HG03159 (cell line): ENCODE results near the gene DHX30.
A peak's percentile ranks its signal among the peaks of the same experiment; 100 is the strongest.
"Not testable (repeated sequence)": the region's sequence is repeated elsewhere in the genome, so short reads cannot be mapped to it uniquely, and the experiment has no call there.

Experiments used
- ATAC-seq: cut with Tn5 transposase; IDR thresholded peaks from one replicate; pipeline ENCODE4 v1.9.1; 2021; ENCODE audit warnings: mild to moderate bottlenecking, moderate library complexity; ENCODE audit not compliant: unreplicated experiment

The DHX30 gene, protein sequence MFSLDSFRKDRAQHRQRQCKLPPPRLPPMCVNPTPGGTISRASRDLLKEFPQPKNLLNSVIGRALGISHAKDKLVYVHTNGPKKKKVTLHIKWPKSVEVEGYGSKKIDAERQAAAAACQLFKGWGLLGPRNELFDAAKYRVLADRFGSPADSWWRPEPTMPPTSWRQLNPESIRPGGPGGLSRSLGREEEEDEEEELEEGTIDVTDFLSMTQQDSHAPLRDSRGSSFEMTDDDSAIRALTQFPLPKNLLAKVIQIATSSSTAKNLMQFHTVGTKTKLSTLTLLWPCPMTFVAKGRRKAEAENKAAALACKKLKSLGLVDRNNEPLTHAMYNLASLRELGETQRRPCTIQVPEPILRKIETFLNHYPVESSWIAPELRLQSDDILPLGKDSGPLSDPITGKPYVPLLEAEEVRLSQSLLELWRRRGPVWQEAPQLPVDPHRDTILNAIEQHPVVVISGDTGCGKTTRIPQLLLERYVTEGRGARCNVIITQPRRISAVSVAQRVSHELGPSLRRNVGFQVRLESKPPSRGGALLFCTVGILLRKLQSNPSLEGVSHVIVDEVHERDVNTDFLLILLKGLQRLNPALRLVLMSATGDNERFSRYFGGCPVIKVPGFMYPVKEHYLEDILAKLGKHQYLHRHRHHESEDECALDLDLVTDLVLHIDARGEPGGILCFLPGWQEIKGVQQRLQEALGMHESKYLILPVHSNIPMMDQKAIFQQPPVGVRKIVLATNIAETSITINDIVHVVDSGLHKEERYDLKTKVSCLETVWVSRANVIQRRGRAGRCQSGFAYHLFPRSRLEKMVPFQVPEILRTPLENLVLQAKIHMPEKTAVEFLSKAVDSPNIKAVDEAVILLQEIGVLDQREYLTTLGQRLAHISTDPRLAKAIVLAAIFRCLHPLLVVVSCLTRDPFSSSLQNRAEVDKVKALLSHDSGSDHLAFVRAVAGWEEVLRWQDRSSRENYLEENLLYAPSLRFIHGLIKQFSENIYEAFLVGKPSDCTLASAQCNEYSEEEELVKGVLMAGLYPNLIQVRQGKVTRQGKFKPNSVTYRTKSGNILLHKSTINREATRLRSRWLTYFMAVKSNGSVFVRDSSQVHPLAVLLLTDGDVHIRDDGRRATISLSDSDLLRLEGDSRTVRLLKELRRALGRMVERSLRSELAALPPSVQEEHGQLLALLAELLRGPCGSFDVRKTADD

DNA sequence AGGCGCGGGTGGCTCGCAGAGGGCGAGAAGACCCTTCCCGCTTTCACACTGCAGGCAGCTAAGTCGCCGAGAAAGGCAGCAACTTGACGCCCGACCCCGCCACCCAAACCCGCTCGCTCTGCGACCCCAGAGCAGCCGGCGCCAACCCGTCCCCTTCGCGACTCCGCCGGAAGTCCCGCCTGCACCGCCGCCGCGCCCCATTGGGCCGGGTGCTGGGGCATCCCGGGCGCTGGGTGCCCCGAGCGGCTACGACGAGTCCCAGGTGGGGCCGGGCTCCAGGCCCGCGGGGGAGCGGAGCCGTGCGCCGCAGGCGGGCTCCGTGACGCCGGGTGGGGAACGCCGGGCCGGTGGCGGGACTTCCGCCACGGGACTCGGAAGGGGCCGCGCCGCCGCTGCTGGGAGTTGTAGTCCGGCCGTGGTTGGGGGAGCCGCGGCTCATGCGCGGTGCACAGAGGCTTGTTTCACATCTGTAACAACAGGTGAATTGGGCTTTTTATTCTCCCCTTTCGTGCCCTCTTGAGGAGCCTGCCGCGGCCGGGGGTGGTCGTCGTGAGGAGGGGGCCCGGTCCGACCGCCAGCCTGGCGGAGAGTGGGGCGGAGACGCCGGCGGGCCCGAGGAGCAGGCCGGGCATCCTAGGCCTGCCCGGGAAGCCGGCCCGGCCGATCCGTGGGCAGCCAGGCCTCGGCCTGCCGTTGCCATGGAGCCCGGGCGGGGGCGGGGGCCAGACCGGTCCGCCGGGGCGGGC lies at the start of gene DHX30:
Gene DHX30, plus strand, starts transcription at position 405 of the 746 bp plus-strand sequence. CDS start 7,546 bp downstream, outside the sequence.
- peak; percentile 88 for ATAC-seq

DNA sequence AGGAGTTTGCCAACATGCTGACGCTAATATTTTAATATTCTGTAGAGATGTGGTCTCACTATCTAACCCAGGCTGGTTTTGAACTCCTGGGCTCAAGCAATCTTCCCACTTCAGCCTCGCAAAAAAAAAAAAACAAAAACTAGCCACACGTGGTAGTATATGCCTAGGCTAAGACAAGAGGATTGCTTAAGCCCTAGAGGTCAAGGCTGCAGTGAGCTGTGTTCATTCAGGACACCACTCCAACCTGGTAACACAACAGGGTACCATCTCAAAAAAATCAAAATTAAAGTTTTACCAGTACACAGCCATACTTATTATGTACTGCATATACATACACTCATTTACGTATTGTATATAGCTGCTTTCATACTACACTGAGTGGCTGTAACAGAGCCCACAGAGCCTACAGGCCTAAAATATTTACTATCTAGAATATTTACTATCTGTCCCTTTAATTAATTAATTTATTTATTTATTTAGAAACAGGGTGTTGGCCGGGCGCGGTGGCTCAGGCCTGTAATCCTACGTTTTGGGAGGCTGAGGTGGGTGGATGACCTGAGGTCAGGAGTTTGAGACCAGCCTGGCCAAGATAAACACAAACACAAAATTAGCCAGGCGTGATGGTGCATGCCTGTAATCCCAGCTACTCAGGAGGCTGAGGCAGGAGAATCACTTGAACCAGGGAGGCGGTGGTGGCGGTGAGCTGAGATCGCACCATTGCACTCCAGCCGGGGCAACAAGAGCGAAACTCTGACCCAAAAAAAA lies 44.5 kb upstream of the DHX30 start:
- no peak for ATAC-seq

DNA sequence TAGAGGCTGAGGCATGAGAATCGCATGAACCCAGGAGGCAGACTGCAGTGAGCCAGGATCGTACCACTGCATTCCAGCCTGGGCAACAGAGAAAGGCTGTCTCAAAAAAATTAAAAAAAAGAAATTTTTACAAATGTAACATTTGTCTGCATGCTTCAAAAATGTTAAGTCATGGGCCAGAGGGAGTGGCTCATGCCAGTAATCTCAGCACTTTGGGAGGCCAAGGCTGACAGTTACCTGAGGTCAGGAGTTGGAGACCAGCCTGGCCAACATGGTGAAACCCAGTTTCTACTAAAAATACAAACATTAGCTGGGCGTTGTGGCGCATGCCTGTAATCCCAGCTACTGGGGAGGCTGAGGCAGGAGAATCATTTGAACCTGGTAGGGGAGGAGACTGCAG lies 42.7 kb upstream of the DHX30 start:
- ATAC-seq = not testable (repeated sequence)

DNA sequence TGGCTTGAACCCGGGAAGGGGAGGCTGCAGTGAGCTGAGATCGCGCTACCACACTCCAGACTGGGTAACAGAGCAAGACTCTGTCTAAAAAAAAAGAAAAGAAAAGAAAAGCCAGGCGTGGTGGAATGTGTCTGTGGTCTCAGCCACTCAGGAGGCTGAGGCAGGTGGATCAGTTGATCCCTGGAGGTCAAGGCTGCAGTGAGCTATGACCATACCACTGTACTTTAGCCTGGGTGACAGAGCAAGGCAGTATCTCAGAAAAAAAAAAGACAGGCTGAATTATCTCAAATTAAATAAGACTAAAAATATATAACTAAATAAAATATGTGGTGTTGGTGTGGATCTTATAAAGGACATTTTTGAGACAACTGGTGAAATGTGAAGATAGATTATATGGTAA lies 41.9 kb upstream of the DHX30 start:
- no peak for ATAC-seq

DNA sequence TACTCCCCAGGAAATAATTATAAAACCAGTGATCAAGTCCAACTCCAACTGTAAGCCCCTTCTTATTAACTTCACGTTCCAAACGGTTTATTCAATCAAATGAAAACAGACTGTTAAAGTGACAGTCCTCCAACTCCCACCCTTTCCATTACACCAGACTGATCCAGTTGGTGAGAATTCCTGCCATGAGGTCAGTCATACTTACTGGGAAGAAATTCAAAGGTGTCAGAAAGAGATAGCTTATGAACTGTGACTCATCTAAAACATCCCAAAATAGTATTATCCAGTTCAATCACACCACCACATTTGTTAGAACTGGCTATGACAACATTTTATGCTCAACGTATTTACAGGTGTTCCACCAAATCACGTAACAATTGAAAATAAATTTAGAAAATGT lies 40.7 kb upstream of the DHX30 start:
- ATAC-seq = no peak

DNA sequence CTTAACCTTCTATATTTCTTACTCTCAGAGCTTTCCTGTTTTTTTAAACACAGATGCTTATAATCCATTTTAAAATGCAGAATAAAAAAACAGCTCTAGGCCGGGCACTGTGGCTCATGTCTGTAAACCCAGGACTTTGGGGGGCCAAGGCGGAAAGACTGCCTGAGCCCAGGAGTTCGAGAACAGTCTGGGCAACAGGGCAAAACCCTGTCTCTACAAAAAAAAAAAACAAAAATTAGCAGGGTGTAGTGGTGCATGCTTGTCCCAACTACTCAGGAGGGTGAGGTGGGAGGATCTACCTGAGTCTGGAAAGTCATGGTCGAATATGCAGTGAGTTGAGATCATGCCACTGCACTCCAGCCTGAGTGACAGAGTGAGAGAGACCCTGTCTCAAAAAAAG lies 36.8 kb upstream of the DHX30 start:
- no peak for ATAC-seq

DNA sequence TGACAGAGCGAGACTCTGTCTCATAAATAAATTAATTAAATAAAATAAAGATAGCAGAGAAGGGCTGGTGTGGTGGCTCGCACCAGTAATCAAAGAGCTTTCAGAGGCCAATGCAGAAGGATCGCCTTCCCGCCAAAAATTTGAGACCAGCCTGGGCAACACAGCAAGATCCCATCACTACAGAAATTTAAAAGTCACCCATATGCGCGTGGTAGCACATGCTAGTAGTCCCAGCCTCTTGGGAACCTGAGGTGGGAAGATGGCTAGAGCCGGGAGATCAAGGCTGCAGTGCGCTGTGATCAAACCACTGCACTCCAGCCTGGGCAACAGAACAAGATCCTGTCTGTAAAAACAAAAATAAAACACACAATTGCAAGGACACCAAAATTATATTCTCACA lies 30.9 kb upstream of the DHX30 start:
- no peak for ATAC-seq

DNA sequence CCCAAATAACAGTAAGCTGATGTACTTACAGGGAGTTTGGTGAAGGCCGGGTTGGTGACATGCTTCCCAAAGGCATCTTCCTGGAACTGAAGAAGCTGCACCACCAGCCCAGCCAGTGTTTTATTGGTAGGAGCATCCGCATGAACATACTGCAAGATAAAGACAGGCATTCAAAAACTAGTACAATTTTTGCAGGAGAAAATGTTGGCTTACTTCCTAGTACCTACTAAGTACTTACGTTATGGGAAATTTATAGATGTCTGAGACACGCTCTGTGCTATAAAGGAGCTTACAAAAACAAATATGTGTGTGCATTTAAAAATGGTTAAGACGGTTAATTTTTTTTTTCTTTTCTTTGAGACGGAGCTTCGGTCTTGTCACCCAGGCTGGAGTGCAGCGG lies 30.1 kb upstream of the DHX30 start:
- no peak for ATAC-seq

DNA sequence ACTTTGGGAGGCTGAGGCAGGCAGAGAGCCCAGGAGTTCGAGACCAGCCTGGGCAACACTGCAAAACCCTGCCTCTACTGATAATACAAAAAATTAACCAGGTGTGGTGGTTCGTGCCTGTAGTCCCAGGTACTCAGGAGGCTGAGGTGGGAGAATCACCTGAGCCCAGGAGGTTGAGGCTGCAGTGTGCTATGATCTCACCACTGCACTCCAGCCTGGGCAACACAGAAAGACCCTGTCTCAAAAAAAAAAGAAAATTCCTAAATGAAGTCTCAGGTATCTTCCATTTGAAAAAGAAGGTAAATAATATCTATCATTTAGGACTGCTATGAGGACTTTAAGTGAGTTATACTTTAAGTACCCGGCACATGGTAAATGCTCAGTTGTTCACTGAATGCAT lies 24.2 kb upstream of the DHX30 start:
- no peak for ATAC-seq

DNA sequence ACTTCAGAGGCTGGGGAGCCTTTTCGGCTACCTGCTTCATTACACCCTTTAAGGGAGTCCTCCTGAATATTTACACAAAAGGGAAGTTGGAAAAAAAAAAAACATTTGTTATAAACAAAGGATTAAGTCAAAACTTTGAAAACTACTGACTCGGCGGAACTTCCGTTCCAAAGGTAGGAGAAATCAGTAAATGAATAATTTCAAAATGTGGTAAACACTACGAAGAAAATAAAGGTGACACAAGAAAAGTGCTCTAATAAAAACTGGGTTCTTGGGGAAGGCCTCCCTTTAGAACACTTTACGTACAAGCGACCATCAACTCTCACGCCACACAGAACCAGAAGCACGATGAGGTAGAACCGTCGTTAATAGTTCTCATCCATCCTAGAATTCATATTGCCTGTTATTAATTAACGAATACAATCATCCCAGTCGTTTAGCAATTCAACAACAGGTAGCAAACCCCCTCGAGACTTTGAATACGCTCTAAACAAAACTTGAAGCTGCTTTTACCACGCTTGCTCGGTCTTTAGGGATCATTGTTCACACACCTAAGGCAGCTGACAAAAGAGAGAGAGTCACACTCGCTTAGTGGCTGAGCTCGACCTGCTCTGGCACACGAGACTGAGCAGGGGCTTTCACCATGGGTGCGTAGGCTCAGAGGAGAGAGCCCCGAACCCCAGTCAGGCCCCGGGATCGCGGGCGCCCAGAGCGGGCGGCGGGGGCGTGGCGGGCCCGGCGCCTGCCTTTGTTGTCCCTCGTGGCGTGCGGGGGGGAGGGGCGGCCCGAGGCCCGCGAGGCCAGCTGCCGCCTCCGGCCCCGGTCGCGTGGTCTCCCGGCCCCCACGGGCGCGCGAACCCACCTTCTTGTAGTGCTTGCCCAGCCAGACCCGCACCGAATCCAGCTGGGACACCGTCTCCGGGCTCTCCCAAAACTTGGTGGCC lies 21.9 kb upstream of the DHX30 start:
- ATAC-seq = peak; percentile 42

DNA sequence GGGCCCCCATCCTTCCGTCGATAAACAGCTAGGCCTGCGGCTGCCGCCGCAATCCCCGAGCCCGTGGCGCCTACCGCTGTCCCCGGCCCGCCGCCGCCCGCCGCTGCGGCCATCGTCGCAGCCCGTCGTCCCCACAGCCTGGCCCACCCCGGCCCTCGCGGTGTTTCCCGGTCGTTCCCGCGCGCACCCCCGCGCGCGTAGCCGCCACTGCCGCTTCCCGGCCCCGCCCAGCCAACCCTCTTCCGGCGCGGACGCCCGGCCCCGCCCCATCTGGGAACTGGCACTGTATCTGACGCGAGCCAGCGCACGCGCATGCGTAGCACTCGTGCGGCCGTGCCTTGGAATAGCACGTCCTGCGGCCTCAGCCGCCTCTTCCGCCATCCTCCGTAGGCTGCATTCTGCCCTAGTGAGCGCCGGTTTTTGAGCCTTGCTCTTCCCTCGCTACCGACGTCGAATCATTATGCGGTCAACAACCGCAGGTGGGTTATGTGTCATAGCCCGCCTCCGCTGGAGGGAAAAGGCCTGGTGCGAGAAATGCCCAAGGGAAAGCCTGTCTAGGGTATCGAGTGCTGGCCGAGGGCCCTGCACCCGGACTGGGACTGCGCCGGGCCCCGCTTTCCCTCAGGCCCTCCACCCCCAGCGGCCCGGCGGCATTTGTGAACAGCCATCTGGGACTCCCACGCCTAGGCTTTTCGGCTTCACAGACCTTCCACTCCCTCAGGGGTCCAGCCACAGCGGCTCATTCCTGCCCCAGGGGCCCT lies 21.1 kb upstream of the DHX30 start, which contains the start of gene SMARCC1:
Gene SMARCC1, minus strand, starts transcription at position 209 of the 761 bp plus-strand sequence. Its CDS starts 96 bp downstream, at position 113.
- peak; percentile 78 for ATAC-seq

DNA sequence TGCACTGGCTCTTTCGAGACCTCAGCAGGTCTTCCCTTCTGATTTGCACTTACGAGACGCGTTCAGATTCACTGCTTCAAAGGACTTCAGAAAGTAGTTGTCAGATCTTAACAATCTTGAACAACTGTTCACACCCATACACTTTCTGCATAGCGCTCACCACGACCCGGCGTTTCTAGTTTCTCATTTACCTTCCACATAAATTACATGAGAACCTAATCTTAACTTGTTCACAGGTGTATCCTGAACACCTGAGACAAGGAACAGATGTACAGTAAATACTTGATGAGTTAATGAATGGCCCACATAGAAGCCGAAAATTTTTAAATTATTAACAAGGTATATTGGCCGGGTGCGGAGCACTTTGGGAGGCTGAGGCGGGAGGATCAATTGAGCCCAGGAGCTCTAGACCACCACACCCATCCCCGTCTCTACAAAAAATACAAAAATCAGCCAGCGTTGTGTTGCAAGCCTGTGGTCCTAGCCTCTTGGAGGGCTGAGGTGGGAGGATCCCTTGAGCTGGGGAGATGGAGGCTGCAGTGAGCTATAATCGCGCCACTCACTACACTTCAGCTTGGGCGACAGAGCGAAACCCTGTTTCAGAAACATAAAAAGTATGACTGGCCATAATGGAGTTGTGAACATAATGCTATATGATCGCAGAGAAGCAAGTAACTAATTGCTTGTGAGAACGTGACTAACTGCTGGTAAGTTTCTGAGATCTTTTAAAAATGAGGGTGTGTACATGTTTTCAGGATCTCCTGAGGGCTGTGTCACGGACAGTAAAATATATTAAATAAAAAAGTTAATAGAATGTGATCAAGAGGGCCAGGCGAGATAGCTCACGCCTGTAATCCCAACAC lies 20.3 kb upstream of the DHX30 start:
- no peak for ATAC-seq

DNA sequence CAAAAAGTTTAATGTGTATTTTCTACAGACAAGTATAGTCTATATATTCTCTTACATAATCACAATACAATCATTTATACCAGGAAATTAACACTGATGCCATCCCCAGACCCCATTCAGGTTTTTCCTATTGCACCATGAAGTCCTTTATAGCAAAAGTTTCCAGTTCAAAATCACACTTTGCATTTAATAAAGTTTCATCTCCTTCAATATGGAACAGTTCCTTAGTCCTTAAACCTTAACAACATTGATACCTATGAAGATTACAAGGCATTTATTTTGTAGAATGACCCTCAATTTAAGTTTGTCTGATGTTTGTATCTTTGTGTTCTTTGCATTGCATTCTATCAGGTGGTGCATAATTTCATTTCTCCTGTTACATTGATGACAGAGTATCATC lies 19.3 kb upstream of the DHX30 start:
- ATAC-seq = no peak

DNA sequence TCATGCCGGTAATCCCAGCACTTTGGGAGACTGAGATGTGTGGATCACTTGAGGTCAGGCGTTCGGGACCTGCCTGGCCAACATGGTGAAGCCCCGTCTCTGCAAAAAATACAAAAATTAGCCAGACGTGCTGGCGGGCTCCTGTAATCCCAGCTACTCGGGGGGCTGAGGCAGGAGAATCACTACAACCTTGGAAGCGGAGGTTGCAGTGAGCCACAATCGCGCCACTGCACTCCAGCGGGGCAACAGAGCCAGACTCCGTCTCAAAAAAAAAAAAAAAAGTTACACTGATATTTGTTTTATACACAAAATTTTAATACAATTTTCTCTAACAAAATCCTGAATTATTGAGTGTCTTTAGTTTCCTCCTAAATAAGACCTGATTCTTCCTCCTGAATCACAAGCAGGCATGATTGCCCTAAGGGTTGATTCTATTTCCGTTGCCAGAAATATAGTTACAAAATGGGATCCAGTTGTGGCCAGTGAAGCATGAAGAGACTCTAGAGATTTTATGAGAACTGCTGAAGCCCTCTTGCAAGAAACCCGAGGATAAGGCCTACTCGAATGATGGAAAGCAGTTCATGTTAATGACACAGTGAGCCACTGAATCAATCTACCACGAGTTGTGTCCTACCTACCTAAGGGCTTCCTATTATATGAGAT lies 11.6 kb upstream of the DHX30 start:
- ATAC-seq = no peak

DNA sequence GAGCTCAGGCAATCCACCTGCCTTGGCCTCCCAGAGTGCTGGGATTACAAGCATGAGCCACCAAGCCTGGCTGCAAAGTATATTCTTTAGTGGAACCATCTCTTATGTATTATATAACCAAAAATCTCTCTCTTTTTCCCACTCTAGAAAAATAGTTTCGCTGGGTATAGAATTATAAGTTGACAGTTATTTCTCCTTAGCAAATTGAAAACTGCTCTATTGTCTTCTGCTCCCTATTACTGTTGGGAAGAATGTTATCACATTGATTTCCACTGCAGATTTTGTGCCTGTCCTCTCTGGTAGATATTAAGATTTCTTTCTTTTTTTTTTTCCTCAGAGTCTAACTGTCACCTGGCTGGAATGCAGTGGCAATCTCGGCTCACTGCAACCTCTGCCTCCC lies 10.2 kb upstream of the DHX30 start:
- ATAC-seq = no peak

DNA sequence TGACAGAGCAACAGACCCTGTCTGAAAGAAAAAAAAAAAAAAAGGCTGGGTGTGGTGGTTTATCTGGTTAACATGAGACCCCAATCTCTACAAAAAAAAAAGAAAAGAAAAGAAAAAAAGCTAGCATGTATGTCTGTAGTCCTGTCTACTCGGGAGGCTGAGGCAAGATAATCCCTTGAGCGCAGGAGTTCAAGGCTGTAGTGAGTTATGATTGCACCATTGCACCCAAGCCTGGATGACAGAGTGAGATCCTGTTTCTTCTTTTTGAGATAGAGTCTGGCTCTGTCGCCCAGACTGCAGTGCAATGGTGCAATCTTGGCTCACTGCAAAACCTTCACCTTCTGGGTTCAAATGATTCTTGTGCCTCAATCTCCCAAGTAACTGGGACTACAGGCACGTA lies 8.4 kb upstream of the DHX30 start:
- ATAC-seq = no peak
